Colon (tissue), 2 donors: ENCODE data around the gene ZNF763.
"Not testable (repeated sequence)": the region's sequence is repeated elsewhere in the genome, so short reads cannot be mapped to it uniquely, and the experiment has no call there.

Experiments
- FAIRE-seq: peaks from 2 replicates; lab custom pipeline; 2012; peaks lifted over from hg19 to GRCh38; lab: Jason Lieb, UNC
- donor health status: control.
- donor health status: control.

ZNF763 gene

GRCh38 chr19:11964858-11965645 is at the start of gene ZNF763:
Gene ZNF763, plus strand, starts transcription at chr19:11965040. Its CDS starts 169 bp downstream, at chr19:11965209.
- FAIRE-seq, result peak; percentile 18

- no peak for FAIRE-seq
Observed at GRCh38 chr19:11921852-11922495, 42.9 kb upstream of the ZNF763 start.

- FAIRE-seq, result no peak
Observed at GRCh38 chr19:11924886-11925650, 39.8 kb upstream of the ZNF763 start, which contains the start of gene ZNF700. Gene ZNF700, plus strand, starts transcription at chr19:11925107. Its CDS starts 104 bp downstream, at chr19:11925211.

GRCh38 chr19:11925651-11926187 is 39.1 kb upstream of the ZNF763 start:
- not testable (repeated sequence) for FAIRE-seq

GRCh38 chr19:11927227-11927626 is 37.6 kb upstream of the ZNF763 start:
- no peak for FAIRE-seq

- FAIRE-seq, result no peak
Observed at GRCh38 chr19:11931051-11931450, 33.8 kb upstream of the ZNF763 start.

- no peak for FAIRE-seq
Observed at GRCh38 chr19:11931513-11931912, 33.3 kb upstream of the ZNF763 start.

GRCh38 chr19:11935829-11936228 is 29.0 kb upstream of the ZNF763 start:
- FAIRE-seq, result not testable (repeated sequence)

GRCh38 chr19:11938383-11938782 is 26.5 kb upstream of the ZNF763 start:
- FAIRE-seq, result not testable (repeated sequence)

GRCh38 chr19:11941361-11941887 is 23.4 kb upstream of the ZNF763 start:
- not testable (repeated sequence) for FAIRE-seq

- FAIRE-seq, result no peak
Observed at GRCh38 chr19:11942008-11942842, 22.6 kb upstream of the ZNF763 start.

GRCh38 chr19:11942843-11943108 is 22.1 kb upstream of the ZNF763 start:
- no peak for FAIRE-seq

GRCh38 chr19:11944656-11945055 is 20.2 kb upstream of the ZNF763 start:
- FAIRE-seq, result no peak

- FAIRE-seq, result no peak
Observed at GRCh38 chr19:11948646-11949045, 16.2 kb upstream of the ZNF763 start.

GRCh38 chr19:11949201-11949600 is 15.6 kb upstream of the ZNF763 start:
- no peak for FAIRE-seq

- not testable (repeated sequence) for FAIRE-seq
Observed at GRCh38 chr19:11949614-11950080, 15.2 kb upstream of the ZNF763 start.

GRCh38 chr19:11950312-11950711 is 14.5 kb upstream of the ZNF763 start:
- FAIRE-seq, result no peak

- no peak for FAIRE-seq
Observed at GRCh38 chr19:11963566-11964355, 1.1 kb upstream of the ZNF763 start.

- FAIRE-seq, result no peak
Observed at GRCh38 chr19:11964496-11964857, 363 bp upstream of the ZNF763 start.

- FAIRE-seq, result no peak
Observed at GRCh38 chr19:11970174-11970573, 5.3 kb downstream of the ZNF763 start.

GRCh38 chr19:11971041-11971440 is 6.2 kb downstream of the ZNF763 start:
- no peak for FAIRE-seq
